ENCODE results near the gene GLT6D1.

DNA sequence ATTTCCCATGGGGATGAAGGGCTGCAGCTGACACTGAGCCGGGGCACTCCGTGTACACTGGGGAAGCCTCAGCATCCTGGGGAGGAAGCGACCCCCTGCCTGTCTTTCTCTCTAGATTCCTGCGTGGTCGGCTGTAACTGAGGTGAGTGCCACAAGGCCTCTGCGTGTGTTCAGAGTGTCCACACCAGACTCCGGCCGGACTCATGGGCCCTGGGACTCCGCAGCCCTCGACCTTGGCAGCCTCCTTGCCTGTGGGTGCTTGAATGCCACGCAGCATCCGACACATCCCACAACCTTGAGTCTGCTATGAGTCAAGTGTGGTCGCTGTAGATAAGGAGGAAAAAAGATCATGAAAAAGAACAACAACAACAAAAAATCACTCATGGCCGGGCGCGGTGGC lies 54.4 kb downstream of the GLT6D1 start:
- TF ChIP-seq CTCF (conservative IDR thresholded peaks at IDR 0.05) (no peak), ZFX (IDR thresholded peaks at IDR 0.05) (no peak)
